Nephron (organoid): ENCODE results near the gene ANKRD60.

ENCODE experiments used
- H3K27ac Mint-ChIP-seq, 3 experiments: 2 replicates each; pipeline ENCODE4 v1.8.0; 2020; ENCODE audit warnings: mixed read lengths in 3 of 3, mild to moderate bottlenecking in 2 of 3, moderate library complexity in 1 of 3
- H3K27me3 Mint-ChIP-seq: 2 replicates; pipeline ENCODE4 v1.8.0; 2021; ENCODE audit warnings: low read depth, mild to moderate bottlenecking, moderate library complexity, mixed read lengths
- H3K36me3 Mint-ChIP-seq: 2 replicates; pipeline ENCODE4 v1.8.0; 2020; ENCODE audit warnings: low read depth, mixed read lengths
- H3K4me1 Mint-ChIP-seq: 2 replicates; pipeline ENCODE4 v1.8.0; 2020; ENCODE audit warnings: mixed read lengths
- H3K4me3 Mint-ChIP-seq, 3 experiments: 2 replicates each; pipeline ENCODE4 v1.8.0; 2020; ENCODE audit warnings: mild to moderate bottlenecking in 3 of 3, mixed read lengths in 3 of 3, moderate library complexity in 2 of 3
- H3K9me3 Mint-ChIP-seq: 2 replicates; pipeline ENCODE4 v1.8.0; 2020; ENCODE audit warnings: mixed read lengths
- TF ChIP-seq, protein P1 (sequence below), 3 experiments: fragments of 200-600 bp; sonication (generic); IDR thresholded peaks; one replicate each; pipeline ENCODE4 v1.5.0; 2021; ENCODE audit warnings: antibody characterized with exemption in 3 of 3; ENCODE audit not compliant: unreplicated experiment in 3 of 3

ANKRD60 gene

DNA sequence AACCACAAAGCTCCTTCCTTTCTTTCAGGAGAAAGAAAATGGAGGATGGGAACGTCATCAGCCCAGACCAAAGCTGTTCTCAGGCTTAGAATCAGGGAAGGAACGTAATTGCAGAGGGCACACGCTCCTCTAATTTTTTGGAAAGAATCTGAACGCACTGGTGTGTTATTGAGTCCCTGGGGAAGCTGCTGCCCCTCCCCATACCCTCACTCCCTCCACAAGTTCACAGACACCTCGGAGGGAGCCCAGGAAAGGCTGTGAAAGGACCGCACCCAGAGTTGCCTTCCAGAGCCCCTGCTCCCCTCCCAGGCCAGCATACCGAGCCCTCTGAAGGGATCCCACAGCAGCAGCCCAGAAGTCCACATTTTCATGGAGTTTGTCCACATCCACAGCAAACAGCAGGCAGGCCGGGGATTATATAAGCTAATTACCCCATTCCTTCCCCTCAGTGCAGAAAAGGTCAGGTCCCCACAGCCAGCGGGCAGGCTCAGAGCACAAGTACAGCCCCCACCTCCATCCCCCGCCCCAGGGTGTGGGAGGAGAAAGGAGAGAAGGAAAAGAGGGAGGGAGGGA lies 53.7 kb downstream of the ANKRD60 start:
- Mint-ChIP-seq H3K36me3 (no peaks in the 10 kb centered on the region), H3K4me1 (peaks cover 61% of the 10 kb centered on the region), H3K4me3 (peak overlapping the region; percentile 59 to 82 (median 76)), H3K9me3 (no peaks in the 10 kb centered on the region), H3K27me3 (peaks cover 9% of the 10 kb centered on the region), H3K27ac (peak overlapping the region; percentile 99 to 100 (median 100))
- TF ChIP-seq, protein P1, sequence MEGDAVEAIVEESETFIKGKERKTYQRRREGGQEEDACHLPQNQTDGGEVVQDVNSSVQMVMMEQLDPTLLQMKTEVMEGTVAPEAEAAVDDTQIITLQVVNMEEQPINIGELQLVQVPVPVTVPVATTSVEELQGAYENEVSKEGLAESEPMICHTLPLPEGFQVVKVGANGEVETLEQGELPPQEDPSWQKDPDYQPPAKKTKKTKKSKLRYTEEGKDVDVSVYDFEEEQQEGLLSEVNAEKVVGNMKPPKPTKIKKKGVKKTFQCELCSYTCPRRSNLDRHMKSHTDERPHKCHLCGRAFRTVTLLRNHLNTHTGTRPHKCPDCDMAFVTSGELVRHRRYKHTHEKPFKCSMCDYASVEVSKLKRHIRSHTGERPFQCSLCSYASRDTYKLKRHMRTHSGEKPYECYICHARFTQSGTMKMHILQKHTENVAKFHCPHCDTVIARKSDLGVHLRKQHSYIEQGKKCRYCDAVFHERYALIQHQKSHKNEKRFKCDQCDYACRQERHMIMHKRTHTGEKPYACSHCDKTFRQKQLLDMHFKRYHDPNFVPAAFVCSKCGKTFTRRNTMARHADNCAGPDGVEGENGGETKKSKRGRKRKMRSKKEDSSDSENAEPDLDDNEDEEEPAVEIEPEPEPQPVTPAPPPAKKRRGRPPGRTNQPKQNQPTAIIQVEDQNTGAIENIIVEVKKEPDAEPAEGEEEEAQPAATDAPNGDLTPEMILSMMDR (IDR thresholded peaks at IDR 0.05; ENCODE audit: unreplicated experiment in 3 of 3), result no peak

DNA sequence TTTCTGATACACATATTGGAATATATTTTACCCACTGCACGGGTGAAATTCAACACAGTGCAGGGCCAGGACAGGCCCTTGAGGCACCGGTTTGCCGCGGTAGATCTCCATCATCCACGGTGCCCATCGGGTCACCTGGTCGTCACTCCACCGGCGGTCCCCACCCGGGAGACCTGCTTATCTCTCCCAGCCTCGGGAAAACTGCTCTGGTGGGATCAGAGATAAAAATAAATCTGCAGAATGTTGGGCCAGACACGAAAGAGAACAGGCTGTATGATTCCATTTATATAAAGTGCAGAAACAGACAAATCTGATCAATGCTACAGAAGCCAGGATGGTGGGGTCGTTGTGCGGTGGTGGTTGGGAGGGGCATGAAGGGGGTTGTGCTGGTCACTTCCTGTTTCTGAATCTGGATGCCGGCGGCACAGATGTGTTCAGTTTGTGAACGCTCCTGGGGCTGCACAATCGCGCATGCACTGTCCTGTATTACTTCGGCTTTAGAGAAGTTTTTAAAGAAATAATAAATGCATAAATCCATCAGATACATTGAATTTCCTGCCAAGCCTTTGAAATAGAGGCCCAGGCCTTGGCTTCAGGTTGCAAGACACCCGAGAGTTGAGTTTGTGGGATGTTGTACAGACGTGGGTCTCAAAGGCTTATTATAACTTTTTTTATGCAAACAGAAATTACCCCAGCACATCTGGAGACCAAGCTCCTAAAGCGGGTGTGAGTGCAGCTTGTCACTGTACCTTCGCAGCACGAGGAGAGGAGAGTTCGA lies 54.3 kb downstream of the ANKRD60 start:
- Mint-ChIP-seq H3K36me3 (no peaks in the 10 kb centered on the region), H3K27me3 (peaks cover 7% of the 10 kb centered on the region), H3K27ac (peak overlapping the region; percentile 99 to 100 (median 100)), H3K9me3 (no peaks in the 10 kb centered on the region), H3K4me1 (peaks cover 62% of the 10 kb centered on the region), H3K4me3 (peak overlapping the region; percentile 59 to 82 (median 76))
- TF ChIP-seq, protein P1 (IDR thresholded peaks at IDR 0.05; ENCODE audit: unreplicated experiment in 3 of 3), result no peak

DNA sequence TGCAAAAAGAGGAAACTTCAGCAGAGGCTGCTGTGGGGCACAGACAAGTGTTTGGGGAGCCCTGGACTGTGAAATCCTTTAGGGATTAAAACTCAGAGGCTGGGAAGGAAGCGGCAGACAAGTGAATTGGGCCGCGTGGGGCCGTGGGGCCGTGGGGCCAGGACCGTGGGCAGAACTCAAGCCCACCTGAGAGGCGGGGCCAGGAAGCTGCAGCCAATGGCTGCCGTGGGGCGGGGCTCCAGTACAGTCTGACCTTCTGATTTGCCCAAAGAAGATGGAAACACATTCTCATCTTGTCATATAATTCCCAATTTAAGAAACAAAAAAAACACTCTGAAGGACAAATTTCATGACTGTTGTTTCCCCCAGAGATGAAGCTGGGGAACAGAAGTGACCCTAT lies 55.4 kb downstream of the ANKRD60 start:
- Mint-ChIP-seq H3K4me1 (peaks cover 57% of the 10 kb centered on the region), H3K27me3 (peaks cover 4% of the 10 kb centered on the region), H3K36me3 (no peaks in the 10 kb centered on the region), H3K9me3 (no peaks in the 10 kb centered on the region), H3K4me3 (no peak overlapping the region), H3K27ac (peak overlapping the region; percentile 99 to 100 (median 100))
- TF ChIP-seq, protein P1 (IDR thresholded peaks at IDR 0.05; ENCODE audit: unreplicated experiment in 3 of 3), result no peak

DNA sequence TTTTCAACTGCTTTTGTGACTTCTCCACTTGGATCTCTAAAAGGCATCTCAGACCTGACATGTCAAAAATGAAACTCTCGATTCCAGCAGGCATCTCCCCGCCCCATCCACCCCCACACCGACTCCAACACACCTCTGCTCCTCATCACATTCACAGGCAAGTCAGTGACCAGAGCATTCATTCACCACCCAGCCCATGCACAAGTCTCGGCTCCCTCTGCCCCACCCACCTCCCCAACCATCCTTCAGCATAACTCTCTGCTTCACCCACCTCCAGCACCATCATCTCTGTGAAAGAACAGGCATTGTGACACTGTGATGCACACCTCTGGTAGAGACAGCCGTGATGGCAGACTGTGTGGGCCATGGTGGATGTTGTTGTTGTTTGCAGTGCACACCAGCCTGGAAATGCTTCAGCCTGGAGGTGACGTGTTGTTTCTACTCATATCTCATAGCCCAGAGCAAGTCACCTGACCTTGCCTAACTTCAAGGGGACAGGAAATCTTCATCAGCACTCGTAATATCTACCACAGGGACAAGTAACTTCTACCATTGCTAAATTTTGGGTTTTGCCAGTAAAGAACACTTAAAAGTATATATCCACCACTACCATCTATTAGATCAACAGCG lies 56.5 kb downstream of the ANKRD60 start:
- Mint-ChIP-seq H3K27me3 (peaks cover 4% of the 10 kb centered on the region), H3K9me3 (no peaks in the 10 kb centered on the region), H3K4me3 (no peak overlapping the region), H3K4me1 (peaks cover 46% of the 10 kb centered on the region), H3K36me3 (no peaks in the 10 kb centered on the region), H3K27ac (peak overlapping the region; percentile 16 to 72 (median 68))
- TF ChIP-seq, protein P1 (IDR thresholded peaks at IDR 0.05; ENCODE audit: unreplicated experiment in 3 of 3), result no peak

DNA sequence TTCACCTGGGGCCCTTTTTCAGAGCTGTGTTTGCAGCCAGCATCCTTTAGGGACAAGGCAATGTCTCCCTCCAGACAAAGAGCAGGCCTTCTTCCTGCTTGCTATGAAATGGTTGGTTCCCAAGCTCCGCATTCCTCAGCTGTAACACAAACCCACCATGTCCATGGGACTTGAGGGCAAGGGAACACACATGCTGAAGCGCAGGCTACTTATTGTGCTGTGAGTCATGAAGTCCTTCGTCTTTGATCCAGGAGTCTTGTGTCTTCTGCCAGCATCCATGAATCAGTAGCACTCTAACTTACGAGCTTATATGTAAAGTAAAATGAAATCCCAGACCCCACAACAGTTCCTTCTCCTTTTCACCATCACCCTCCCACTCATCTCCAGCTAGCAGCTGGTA lies 59.0 kb downstream of the ANKRD60 start:
- Mint-ChIP-seq H3K4me3 (peak overlapping the region in 1 of 3 experiments; percentile 42), H3K36me3 (no peaks in the 10 kb centered on the region), H3K9me3 (peaks cover under 1% of the 10 kb centered on the region), H3K4me1 (peaks cover 29% of the 10 kb centered on the region), H3K27me3 (peaks cover 4% of the 10 kb centered on the region), H3K27ac (peak overlapping the region; percentile 26 to 88 (median 67))
- TF ChIP-seq, protein P1 (IDR thresholded peaks at IDR 0.05; ENCODE audit: unreplicated experiment in 3 of 3), result no peak
